ENCODE results near the gene LMO1.

Gene LMO1

GRCh38 chr11:8288166-8288772 lies 24.6 kb upstream of the LMO1 start:
- DNase-seq (ENCODE audit: low spot score), result no peak

GRCh38 chr11:8287703-8288102 lies 24.0 kb upstream of the LMO1 start:
- no peak for DNase-seq (ENCODE audit: low spot score)

- DNase-seq (ENCODE audit: low spot score), result no peak
These were observed 23.6 kb upstream of the LMO1 start for GRCh38 chr11:8287297-8287696.

GRCh38 chr11:8286886-8287285 lies 23.2 kb upstream of the LMO1 start:
- no peak for DNase-seq (ENCODE audit: low spot score)

- DNase-seq (ENCODE audit: low spot score), result no peak
These were observed 22.1 kb upstream of the LMO1 start for GRCh38 chr11:8285796-8286195.

- DNase-seq (ENCODE audit: low spot score), result no peak
These were observed 21.6 kb upstream of the LMO1 start for GRCh38 chr11:8285228-8285627.

GRCh38 chr11:8283465-8284230 lies 20.0 kb upstream of the LMO1 start:
- DNase-seq (ENCODE audit: low spot score), result no peak

- no peak for DNase-seq (ENCODE audit: low spot score)
These were observed 19.4 kb upstream of the LMO1 start for GRCh38 chr11:8283100-8283464.

GRCh38 chr11:8282631-8283030 lies 19.0 kb upstream of the LMO1 start:
- no peak for DNase-seq (ENCODE audit: low spot score)

- no peak for DNase-seq (ENCODE audit: low spot score)
These were observed 17.6 kb upstream of the LMO1 start for GRCh38 chr11:8281266-8281665.

- no peak for DNase-seq (ENCODE audit: low spot score)
These were observed 14.0 kb upstream of the LMO1 start for GRCh38 chr11:8277691-8278090.

- DNase-seq (ENCODE audit: low spot score), result no peak
These were observed 12.8 kb upstream of the LMO1 start for GRCh38 chr11:8276528-8276927.

- DNase-seq (ENCODE audit: low spot score), result no peak
These were observed 9.6 kb upstream of the LMO1 start for GRCh38 chr11:8273287-8273686.

GRCh38 chr11:8271106-8271886 lies 7.6 kb upstream of the LMO1 start:
- no peak for DNase-seq (ENCODE audit: low spot score)

GRCh38 chr11:8269636-8270035 lies 6.0 kb upstream of the LMO1 start:
- no peak for DNase-seq (ENCODE audit: low spot score)

GRCh38 chr11:8268530-8269400 lies 5.1 kb upstream of the LMO1 start:
- DNase-seq (ENCODE audit: low spot score), result no peak

- no peak for DNase-seq (ENCODE audit: low spot score)
These were observed 4.3 kb upstream of the LMO1 start for GRCh38 chr11:8267831-8268529.

GRCh38 chr11:8267280-8267679 lies 3.6 kb upstream of the LMO1 start:
- DNase-seq (ENCODE audit: low spot score), result no peak

GRCh38 chr11:8266246-8267241 lies 2.9 kb upstream of the LMO1 start:
- DNase-seq (ENCODE audit: low spot score), result no peak

GRCh38 chr11:8265681-8266241 lies 2.1 kb upstream of the LMO1 start:
- no peak for DNase-seq (ENCODE audit: low spot score)

All from CD4-positive, alpha-beta T cell treated with Interleukin-6 at 100 ng/mL for 8 hours (primary cell).